Mucosa of descending colon (tissue), 3 donors: ENCODE measurements around the gene TMEM135. TPM values are rescaled to one million over a fixed set of nuclear protein-coding genes. Genes with fewer than 3 reads are reported as not detected.
"Not testable (repeated sequence)": the region's sequence is repeated elsewhere in the genome, so short reads cannot be mapped to it uniquely, and the experiment has no call there.

Source experiments
- ATAC-seq: fragments of 200-7000 bp; cut with Tn5 transposase; one replicate; pipeline ENCODE4 v1.9.1; 2020; ENCODE audit warnings: mild to moderate bottlenecking, moderate library complexity
- DNase-seq, 3 donors: peaks; one replicate each; pipeline ENCODE4 v3.0.0-alpha.2; 2020
- H3K36me3 ChIP-seq: fragments of 200-600 bp; one replicate; pipeline ENCODE4 v1.8.0; 2021; ENCODE audit warnings: low read depth, mild to moderate bottlenecking
- H3K4me1 ChIP-seq: fragments of 200-600 bp; one replicate; pipeline ENCODE4 v1.8.0; 2021; ENCODE audit warnings: low read depth, mild to moderate bottlenecking
- H3K4me3 ChIP-seq: fragments of 200-600 bp; one replicate; pipeline ENCODE4 v1.8.0; 2021; ENCODE audit warnings: mild to moderate bottlenecking
- H3K9me3 ChIP-seq: fragments of 200-600 bp; one replicate; pipeline ENCODE4 v1.8.0; 2021; ENCODE audit warnings: mild to moderate bottlenecking
- intact Hi-C, 2 donors: fragments of 100-400 bp; cut with DNase I in 1 of 2; cut with micrococcal nuclease in 1 of 2; formaldehyde crosslinking; loops; one replicate each; pipeline versions ENCODE4 v1.11.0 to v1.11.1; 2022; cut with DNase I, micrococcal nuclease
- total RNA-seq, 3 donors: library from RNA; stranded (reverse); fragmentation: NEBNext Ultra II Directional in 2 of 3; extraction: Animal tissue kit (Norgen Biotek cat#: 25700) in 2 of 3; gene quantifications; one replicate each; pipeline versions ENCODE4 v1.2.1 to v1.2.4, GENCODE V29; 2021 to 2023
- TF ChIP-seq, protein P1 (sequence below): fragments of 200-600 bp; IDR thresholded peaks from one replicate; pipeline ENCODE4 v1.8.0; 2022; ENCODE audit warnings: antibody characterized with exemption, mild to moderate bottlenecking
- donor health status: DM: no; HTN: no; CAD: no; lungs with moderate emphysema.
- donor health status: DM: no; HTN: no; CAD: no.
- donor health status: DM: no; HTN: yes; CAD: no.

TMEM135 gene
- total RNA-seq, 3 donors from 2014 or later, result 32.8 to 37.6 (median 37.0) TPM

DNA sequence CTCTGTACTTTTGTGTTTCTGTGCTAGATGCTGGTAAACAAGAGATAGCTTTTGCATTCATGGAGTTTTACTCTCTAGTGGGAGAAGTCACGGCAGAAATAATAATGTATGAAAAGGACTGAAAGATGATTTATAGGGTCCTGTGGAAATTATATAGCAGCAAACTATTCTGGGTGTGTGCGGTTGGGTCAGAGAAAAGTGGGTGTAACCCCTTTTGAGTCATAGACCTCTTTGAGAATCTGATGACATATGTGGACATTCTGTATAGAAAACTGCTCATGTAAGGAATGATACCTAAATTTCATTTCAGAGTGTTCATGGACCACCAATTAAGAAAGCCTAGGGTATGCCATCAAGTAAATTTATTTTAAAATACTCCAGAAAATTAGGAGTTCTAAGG lies 54.4 kb downstream of the TMEM135 start:
- TF ChIP-seq, protein P1, sequence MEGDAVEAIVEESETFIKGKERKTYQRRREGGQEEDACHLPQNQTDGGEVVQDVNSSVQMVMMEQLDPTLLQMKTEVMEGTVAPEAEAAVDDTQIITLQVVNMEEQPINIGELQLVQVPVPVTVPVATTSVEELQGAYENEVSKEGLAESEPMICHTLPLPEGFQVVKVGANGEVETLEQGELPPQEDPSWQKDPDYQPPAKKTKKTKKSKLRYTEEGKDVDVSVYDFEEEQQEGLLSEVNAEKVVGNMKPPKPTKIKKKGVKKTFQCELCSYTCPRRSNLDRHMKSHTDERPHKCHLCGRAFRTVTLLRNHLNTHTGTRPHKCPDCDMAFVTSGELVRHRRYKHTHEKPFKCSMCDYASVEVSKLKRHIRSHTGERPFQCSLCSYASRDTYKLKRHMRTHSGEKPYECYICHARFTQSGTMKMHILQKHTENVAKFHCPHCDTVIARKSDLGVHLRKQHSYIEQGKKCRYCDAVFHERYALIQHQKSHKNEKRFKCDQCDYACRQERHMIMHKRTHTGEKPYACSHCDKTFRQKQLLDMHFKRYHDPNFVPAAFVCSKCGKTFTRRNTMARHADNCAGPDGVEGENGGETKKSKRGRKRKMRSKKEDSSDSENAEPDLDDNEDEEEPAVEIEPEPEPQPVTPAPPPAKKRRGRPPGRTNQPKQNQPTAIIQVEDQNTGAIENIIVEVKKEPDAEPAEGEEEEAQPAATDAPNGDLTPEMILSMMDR, result no peak
- no peak for ATAC-seq
- intact Hi-C loops, result no loop called here

DNA sequence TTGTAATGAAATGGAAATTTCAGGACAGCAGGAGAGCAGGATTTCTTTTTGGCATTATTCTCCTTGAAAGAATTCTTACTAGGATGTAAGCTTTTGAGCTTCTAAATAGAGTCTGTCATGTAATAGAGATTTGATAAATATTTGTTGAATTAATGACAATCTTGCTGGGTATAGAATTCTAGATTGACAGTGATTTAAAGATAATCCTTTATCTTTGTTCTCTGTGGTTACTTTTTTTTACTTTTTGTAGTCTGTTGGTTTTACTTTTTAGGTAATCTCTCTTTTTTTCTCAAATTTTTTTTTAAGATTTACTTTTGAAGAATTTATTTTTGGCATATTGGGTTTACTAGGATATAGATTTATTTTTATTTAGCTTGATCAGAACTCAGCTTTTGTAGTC lies 54.8 kb downstream of the TMEM135 start:
- DNase-seq, result no peak
- no peaks in the 10 kb centered on the region for H3K36me3 ChIP-seq
- no peak for ATAC-seq
- TF ChIP-seq, protein P1, result no peak
- H3K4me3 ChIP-seq, result no peak overlapping the region
- intact Hi-C loops, result no loop called here
- H3K4me1 ChIP-seq, result no peaks in the 10 kb centered on the region
- peaks cover 11% of the 10 kb centered on the region for H3K9me3 ChIP-seq

More for the DNA sequence above, 54.4 kb downstream of the TMEM135 start:
- no peak overlapping the region for H3K4me3 ChIP-seq
- H3K9me3 ChIP-seq, result peaks cover 11% of the 10 kb centered on the region
- H3K4me1 ChIP-seq, result no peaks in the 10 kb centered on the region
- no peaks in the 10 kb centered on the region for H3K36me3 ChIP-seq
- no peak for DNase-seq

DNA sequence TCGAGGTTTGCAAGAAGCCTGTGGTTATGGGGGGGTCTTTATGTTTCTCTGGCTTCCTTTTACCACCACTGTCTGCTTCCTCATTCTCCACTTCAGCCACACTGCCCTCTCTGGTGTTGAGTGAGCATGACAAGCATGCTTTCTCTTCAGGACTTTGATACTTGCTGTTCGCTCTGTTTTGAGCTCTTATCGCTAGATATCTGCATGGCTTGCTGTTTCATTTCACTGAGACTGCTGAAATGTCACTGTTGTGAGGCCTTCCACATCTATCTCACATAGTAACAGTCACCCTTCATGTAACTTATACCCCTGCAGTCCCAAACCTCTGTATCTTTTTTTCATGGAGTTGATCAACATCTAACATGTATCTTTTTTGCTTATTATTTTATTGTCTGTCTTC lies 59.8 kb downstream of the TMEM135 start:
- DNase-seq, result peak in 2 of 3 donors; percentile 48 to 73
- intact Hi-C loops, result no loop called here
- peaks cover 5% of the 10 kb centered on the region for H3K9me3 ChIP-seq
- H3K36me3 ChIP-seq, result no peaks in the 10 kb centered on the region
- TF ChIP-seq, protein P1, result peak; percentile 64
- H3K4me1 ChIP-seq, result no peaks in the 10 kb centered on the region
- ATAC-seq, result peak; percentile 97
- no peak overlapping the region for H3K4me3 ChIP-seq

DNA sequence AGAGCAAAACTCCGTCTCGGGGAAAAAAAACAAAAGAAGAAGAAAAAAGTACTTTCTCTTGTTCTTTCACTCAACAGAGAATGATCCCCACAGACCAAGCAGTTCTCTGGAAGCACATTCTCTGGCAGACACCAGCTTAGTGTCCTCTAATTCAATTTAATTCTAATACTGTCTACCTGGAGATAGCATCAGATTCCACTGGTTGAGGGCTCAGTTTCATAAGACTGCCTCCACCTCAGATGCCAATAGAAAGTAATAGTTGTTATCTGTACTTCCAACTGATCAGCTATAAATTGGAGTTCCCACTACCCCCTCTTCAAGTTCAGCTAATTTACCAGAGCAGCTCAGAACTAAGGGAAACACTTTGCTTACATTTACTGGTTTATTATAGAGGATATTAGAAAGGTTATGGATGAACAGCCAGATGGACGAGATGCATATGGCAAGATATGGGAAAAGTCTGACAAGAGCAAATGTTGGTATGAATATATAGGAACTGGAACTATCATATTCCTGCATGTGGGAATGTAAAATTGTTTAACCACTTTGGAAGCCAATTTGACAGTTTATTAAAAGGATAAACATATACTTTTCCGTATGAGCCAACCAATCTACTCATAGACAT lies 64.3 kb downstream of the TMEM135 start:
- no peaks in the 10 kb centered on the region for H3K4me1 ChIP-seq
- DNase-seq (no peak), ATAC-seq (no peak)
- no peaks in the 10 kb centered on the region for H3K9me3 ChIP-seq
- H3K4me3 ChIP-seq, result no peak overlapping the region
- no peaks in the 10 kb centered on the region for H3K36me3 ChIP-seq
- intact Hi-C loops, result no loop called here
- TF ChIP-seq, protein P1, result no peak

DNA sequence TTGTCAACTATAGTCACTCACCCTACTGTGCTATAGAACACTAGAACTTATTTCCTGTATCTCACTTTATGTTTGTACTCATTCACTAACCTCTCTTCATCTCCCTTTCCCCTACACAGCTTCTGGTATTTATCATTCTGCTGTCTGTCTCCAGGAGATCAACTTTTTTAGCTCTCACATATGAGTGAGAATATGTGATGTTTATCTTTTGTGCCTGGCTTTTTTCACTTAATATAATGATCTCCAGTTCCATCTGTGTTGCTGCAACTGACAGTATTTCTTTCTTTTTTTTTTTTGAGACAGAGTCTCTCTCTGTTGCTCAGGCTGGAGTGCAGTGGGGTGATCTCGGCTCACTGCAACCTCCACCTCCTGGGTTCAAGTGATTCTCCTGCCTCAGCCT lies 68.1 kb downstream of the TMEM135 start:
- H3K9me3 ChIP-seq, H3K4me1 ChIP-seq, intact Hi-C loops, H3K4me3 ChIP-seq, ATAC-seq, H3K36me3 ChIP-seq, DNase-seq: not testable (repeated sequence)

DNA sequence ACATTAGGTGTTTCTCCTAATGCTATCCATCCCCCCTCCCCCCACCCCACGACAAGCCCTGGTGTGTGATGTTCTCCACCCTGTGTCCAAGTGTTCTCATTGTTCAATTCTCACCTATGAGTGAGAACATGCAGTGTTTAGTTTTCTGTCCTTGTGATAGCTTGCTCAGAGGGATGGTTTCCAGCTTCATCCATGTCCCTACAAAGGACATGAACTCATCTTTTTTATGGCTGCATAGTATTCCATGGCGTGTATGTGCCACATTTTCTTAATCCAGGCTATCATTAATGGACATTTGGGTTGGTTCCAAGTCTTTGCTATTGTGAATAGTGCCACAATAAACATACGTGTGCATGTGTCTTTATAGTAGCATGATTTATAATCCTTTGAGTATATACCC lies 69.6 kb downstream of the TMEM135 start:
- H3K4me1 ChIP-seq, intact Hi-C loops, H3K4me3 ChIP-seq, H3K36me3 ChIP-seq, H3K9me3 ChIP-seq, DNase-seq, ATAC-seq: not testable (repeated sequence)
